ENCODE data around the gene PAQR8.

DNA sequence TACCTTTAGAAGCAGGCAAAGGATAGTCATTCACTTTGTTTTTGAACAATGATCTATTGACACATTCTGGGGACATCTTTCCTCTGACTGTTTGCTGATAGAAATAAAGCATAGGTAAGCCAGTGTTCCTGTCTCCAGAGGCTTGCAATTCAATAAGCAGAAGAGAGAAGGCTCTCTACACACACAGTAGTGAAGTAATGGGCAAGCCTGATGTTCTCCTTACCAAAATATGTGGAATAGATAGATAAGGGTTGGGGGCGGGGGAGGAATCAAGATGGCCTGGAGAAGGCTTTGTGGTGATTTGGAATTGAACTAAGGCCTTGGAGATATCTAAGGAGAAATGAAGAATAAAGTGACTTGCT, 27.3 kb downstream of the PAQR8 start:
- no peak for TF ChIP-seq CTCF (conservative IDR thresholded peaks at IDR 0.05 in 1 of 2, IDR thresholded peaks at IDR 0.05 in 1 of 2; ENCODE audit: extremely low read depth in 1 of 2, insufficient read depth in 1 of 2, low read depth in 1 of 2, low read length in 2 of 2)
- no peak for TF ChIP-seq EZH2 (IDR thresholded peaks at IDR 0.05; ENCODE audit: borderline replicate concordance, low read length)
